Neutrophil (primary cell): Measurements from ENCODE around the gene JUND.

Source experiments
- H3K27ac ChIP-seq: fragments of 200-600 bp; sonication (generic); 2 replicates; pipeline ENCODE4 v1.5.1; 2016; ENCODE audit warnings: mild to moderate bottlenecking, moderate library complexity
- H3K27me3 ChIP-seq: fragments of 200-600 bp; sonication (generic); 2 replicates; pipeline ENCODE4 v1.6.0; 2016; ENCODE audit warnings: mild to moderate bottlenecking
- H3K36me3 ChIP-seq: fragments of 200-600 bp; sonication (generic); 2 replicates; pipeline ENCODE4 v1.5.1; 2017
- H3K4me1 ChIP-seq, 2 experiments: fragments of 200-600 bp in 1 of 2; sonication (generic) in 1 of 2; 1 replicate in 1 of 2; 2 replicates in 1 of 2; pipeline versions ENCODE4 v1.5.1 to v1.6.1; 2013 to 2016; ENCODE audit warnings: low read depth in 1 of 2, low read length in 1 of 2, mild to moderate bottlenecking in 1 of 2, moderate library complexity in 1 of 2; ENCODE audit not compliant: control insufficient read depth in 1 of 2, insufficient read depth in 1 of 2
- H3K4me3 ChIP-seq, 2 experiments: fragments of 200-600 bp in 1 of 2; sonication (generic) in 1 of 2; 1 replicate in 1 of 2; 2 replicates in 1 of 2; pipeline ENCODE4 v1.5.1; 2013 to 2016; ENCODE audit warnings: low read depth in 1 of 2, low read length in 1 of 2, mild to moderate bottlenecking in 1 of 2, moderate library complexity in 1 of 2
- H3K9me3 ChIP-seq: fragments of 200-600 bp; sonication (generic); 2 replicates; pipeline ENCODE4 v1.5.1; 2016
- TF ChIP-seq, protein P1 (sequence below): fragments of 200-600 bp; sonication (generic); IDR thresholded peaks from 2 replicates; pipeline ENCODE4 v1.5.1; 2016; ENCODE audit warnings: antibody characterized with exemption

The JUND gene

DNA sequence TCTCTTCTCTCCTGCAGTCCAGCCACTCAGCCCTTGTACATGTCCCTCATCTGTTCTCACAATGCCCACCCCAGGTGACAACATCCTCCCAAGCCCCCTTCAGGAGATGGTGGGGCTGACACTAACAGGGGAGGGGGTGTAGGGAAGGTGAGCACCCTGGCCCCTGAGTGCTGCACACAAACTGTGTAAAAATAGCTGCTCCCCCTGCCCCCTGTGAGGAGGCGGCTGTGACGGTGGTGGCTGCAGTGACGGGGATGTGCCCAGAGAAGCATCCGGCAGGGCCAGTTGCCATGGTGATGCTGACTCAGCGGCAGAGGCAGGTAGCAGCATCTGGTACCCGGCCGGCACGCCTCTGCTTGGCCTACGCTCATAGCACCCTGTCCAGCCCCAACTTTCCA lies 13.0 kb upstream of the JUND start:
- Histone ChIP-seq H3K4me3 (no peak overlapping the region), H3K27me3 (peaks cover 11% of the 10 kb centered on the region), H3K36me3 (no peaks in the 10 kb centered on the region), H3K4me1 (peaks cover 19 to 20% of the 10 kb centered on the region in 2 experiments), H3K9me3 (no peaks in the 10 kb centered on the region), H3K27ac (no peak overlapping the region)
- TF ChIP-seq, protein P1, sequence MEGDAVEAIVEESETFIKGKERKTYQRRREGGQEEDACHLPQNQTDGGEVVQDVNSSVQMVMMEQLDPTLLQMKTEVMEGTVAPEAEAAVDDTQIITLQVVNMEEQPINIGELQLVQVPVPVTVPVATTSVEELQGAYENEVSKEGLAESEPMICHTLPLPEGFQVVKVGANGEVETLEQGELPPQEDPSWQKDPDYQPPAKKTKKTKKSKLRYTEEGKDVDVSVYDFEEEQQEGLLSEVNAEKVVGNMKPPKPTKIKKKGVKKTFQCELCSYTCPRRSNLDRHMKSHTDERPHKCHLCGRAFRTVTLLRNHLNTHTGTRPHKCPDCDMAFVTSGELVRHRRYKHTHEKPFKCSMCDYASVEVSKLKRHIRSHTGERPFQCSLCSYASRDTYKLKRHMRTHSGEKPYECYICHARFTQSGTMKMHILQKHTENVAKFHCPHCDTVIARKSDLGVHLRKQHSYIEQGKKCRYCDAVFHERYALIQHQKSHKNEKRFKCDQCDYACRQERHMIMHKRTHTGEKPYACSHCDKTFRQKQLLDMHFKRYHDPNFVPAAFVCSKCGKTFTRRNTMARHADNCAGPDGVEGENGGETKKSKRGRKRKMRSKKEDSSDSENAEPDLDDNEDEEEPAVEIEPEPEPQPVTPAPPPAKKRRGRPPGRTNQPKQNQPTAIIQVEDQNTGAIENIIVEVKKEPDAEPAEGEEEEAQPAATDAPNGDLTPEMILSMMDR: no peak

DNA sequence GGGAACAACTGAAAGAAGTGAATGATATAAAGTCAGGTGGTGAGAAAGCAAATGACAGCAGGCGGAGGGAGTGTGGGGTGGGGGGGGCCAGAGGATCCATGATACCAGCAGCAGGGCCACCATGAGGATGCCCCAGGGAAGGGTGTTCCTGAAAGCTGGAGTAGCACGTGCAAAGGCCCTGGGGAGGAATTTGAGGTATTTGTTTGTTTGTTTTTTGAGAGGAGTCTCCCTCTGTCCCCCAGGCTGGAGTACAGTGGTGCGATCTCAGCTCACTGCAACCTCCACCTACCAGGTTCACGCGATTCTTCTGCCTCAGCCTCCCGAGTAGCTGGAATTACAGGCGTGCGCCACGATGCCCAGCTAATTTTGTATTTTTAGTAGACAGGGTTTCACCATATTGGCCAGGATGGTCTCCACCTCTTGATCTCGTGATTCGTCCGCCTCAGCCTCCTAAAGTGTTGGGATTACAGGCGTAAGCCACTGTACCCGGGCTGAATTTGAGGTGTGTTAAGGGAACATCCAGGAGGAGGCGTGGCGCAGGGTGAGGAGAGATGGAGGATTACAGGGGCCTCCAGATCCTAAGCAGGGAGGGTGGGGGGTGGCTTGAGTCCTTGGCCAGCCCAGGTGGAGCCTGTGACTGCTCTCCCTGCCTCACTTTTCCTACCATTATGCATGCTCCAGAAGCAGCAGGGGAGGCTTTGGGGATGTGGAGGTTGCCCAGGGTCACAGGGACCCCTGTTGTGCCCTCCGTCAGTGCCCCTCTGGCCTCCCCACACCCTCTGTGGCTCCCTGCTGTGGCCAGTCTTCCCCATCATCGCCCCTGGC lies 12.4 kb upstream of the JUND start:
- Histone ChIP-seq H3K9me3 (no peaks in the 10 kb centered on the region), H3K4me1 (peaks cover 19 to 20% of the 10 kb centered on the region in 2 experiments), H3K36me3 (no peaks in the 10 kb centered on the region), H3K4me3 (peak overlapping the region in 1 of 2 experiments; percentile 81), H3K27me3 (peaks cover 11% of the 10 kb centered on the region), H3K27ac (peak overlapping the region; percentile 93)
- TF ChIP-seq, protein P1: no peak

DNA sequence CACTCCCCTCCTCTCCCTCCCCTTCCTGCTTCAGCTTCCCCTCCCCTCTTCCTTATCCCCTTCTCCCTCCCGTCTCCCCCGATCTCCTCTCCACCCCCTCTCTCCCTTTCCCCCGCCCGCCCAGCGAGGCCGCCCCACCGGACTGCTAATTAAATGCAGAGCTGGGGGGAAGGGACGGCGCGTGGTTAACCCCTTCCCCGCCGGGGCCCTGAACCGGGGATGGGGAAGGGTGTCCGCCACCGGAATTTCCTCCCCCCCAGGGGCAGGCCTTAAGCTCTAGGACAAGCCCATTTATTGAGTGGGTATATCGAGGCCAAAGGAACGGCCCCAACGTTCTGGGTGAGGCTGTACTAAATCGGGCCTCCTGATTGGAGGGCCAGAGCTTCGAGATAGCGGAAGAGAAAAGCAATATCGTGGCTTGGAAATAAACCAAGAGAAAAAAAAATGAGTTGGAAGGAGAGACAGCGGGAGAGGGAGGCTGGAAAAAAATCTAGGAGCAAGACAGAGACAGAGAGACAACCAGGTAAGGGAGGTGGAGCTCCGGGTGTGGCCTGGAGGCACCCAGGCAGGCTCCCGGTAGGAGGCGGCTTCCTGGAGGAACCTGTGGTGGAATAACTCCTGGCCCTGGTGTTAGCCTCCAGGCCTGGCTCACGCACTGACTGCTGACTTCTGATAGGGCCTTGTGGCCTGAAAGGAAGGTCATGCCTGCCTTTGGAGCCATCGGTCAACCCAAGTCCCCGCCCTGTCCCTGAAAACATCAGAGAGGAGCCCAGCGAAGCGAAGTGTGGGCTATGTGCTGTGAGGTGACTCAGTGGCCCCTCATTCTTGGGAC lies 11.6 kb upstream of the JUND start:
- TF ChIP-seq, protein P1: no peak
- H3K4me3 ChIP-seq: peak overlapping the region; percentile 81 to 92
- peak overlapping the region; percentile 93 for H3K27ac ChIP-seq
- H3K9me3 ChIP-seq: no peaks in the 10 kb centered on the region
- H3K4me1 ChIP-seq: peaks cover 19 to 20% of the 10 kb centered on the region in 2 experiments
- H3K36me3 ChIP-seq: no peaks in the 10 kb centered on the region
- peaks cover 11% of the 10 kb centered on the region for H3K27me3 ChIP-seq

DNA sequence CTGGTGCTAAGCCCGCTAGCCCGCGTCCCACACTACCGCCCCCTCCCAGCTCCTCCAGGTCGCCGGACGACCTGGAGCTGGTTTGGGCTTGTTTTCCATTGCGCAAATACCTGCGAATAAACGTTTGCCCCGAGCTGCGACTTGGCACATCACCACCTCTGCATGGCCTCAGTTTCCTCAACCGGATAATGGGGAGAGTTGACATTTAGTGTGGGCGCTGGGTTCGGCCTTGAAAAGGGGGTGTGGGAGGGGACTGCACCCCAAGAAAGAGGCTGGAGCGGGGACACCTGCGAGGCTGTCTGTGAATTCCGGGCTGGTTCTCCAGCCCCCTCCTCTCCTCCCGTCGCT lies 11.0 kb upstream of the JUND start:
- Histone ChIP-seq H3K27me3 (peaks cover 11% of the 10 kb centered on the region), H3K27ac (peak overlapping the region; percentile 93), H3K9me3 (no peaks in the 10 kb centered on the region), H3K36me3 (no peaks in the 10 kb centered on the region), H3K4me3 (peak overlapping the region; percentile 81 to 92), H3K4me1 (peaks cover 19 to 20% of the 10 kb centered on the region in 2 experiments)
- TF ChIP-seq, protein P1: no peak

DNA sequence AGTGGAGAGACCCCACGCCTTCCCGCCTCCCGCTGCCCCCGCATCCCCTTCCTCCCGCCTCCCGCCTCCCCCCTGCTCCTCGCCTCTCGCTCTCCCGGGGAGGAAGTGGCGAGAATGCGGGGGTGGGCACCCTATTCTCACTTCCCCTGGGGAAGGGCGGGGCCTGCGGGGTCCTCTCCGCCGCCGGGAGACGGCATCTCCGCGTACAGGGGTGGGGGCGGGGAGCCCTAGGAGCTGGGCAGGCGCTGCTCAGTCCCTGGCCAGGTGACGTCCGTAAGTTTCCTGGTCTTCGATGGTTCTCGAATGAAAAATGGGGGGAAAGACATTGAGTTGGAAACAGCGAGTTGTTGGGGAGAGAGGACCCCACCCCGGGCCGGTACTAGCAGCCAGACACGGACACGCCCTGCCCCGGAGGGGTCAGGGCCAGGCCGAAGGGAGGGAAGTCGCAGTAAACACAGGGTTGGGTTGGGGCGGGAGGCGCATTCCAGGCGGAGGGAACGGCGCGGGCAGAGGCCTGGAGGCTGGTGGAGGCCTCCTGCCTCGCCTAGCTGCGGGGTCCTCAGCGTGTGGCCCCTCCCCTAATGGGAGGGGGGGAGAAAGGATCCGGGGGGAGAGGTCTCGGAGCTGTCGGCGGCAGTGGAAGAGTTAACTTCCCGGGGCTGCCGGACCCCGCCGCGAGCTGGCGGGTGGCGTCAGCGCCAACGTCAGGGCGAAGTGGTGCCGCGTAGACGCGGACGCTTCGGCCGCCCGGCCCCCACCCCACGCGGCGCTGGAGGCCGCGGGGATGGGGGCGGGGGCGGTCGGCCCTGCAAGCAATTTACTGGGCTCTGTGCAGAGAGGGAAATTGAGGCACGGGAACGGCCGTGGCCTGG lies 10.4 kb upstream of the JUND start:
- Histone ChIP-seq H3K9me3 (no peaks in the 10 kb centered on the region), H3K27me3 (peaks cover 11% of the 10 kb centered on the region), H3K36me3 (no peaks in the 10 kb centered on the region), H3K4me3 (peak overlapping the region; percentile 81 to 92), H3K4me1 (peaks cover 19 to 20% of the 10 kb centered on the region in 2 experiments), H3K27ac (peak overlapping the region; percentile 93)
- TF ChIP-seq, protein P1: no peak
